ENCODE measurements around the gene CNIH2.
"Not testable (repeated sequence)": the region's sequence is repeated elsewhere in the genome, so short reads cannot be mapped to it uniquely, and the experiment has no call there.

CNIH2 gene

DNA sequence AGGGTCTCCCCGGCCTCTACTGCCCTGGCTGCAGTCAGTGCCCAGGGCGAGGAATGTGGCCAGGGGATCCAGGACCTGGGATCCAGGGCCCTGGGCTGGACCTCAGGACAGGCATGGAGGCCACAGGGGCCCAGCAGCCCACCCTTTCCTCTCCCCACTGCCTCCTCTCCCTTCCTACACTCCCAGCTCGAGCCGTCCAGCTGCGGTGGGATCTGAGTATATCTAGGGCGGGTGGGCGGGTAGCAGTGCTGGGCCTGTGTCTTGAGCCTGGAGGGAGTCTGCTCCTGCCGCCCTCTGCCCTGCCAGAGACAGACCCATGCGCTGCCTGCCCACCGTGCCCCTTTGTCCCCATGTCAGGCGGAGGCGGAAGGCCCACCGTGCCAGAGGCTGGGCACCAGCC is 1.4 kb upstream of the CNIH2 start:
- not testable (repeated sequence) for DNase-seq (ENCODE audit: low read depth, low spot score)

DNA sequence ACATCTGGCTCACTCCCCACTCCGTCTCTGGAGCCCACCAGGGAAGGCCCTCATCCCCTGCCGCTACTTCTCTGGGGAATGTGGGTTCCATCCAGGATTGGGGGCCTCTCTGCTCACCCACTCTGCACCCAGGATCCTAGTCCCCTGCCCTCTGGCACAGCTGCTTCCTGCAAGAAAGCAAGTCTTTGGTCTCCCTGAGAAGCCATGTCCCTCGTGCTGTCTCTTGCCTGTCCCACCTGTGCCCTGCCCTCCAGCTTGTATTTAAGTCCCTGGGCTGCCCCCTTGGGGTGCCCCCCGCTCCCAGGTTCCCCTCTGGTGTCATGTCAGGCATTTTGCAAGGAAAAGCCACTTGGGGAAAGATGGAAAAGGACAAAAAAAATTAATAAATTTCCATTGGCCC is 911 bp upstream of the CNIH2 start:
- DNase-seq (ENCODE audit: low read depth, low spot score) = not testable (repeated sequence)

DNA sequence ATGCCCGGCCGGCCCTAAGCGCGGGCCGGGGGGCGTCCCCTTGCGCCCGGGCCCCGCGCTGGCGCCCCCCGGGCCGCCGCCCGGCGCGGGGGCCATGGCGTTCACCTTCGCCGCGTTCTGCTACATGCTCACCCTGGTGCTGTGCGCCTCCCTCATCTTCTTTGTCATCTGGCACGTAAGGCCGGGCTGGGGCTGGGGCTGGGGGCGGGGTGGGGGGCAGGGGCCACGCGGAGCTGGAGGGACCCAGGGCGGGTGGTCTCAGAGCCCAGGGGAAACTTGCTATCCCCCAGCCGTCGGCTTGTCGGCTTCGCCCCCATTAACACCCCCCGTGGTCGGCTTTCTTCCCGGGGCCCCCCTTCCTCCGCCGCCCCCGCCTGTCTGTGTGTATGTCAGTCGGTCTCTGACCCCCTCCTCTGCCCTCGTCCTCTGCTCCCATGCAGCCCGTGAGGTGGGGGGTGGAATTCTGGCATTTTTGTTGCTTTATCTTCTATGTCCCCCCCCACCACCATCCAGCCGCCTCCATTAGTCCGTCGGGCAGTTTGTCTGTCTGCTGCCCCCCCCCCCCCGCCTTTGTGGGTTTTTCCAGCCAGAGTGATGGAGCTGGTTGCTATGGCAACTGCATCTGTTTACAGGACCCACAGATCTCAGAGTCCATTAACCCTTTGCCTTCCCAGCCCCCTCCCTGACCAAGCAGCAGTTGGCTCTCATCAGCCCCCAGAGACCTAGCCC is 552 bp downstream of the CNIH2 start:
- DNase-seq (ENCODE audit: low read depth, low spot score) = no peak

DNA sequence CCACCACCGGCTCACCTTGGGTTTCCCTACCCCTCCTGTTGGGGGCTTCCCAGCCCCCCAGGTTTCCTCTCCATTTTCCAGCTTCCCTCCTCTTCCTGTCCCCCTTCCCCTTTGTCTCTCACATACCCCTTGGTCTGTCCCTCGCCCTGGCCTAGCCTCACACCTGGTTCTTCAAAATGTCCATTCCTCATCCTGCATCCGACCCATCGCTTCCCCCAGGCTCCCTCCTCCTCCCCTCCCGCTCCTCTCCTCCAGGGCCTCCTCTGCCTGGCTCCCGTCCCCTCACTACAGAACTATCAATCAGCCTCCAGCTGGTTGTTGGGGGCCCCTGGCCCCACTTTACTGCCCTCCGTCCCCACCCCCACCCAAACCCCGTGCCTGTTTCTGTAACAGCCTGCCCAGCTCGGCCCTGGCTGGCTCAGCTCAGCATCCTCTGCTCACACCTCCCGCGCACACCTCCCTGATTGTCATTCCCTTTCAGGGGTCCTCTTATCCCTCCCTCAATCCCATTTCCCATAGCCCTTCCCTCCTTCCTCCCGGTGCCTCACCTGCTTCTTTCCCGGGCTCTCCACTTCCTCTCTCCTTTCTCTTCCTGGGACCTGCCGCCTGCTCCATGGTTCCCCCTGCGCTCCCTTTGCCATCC is 1.2 kb downstream of the CNIH2 start:
- no peak for DNase-seq (ENCODE audit: low read depth, low spot score)

DNA sequence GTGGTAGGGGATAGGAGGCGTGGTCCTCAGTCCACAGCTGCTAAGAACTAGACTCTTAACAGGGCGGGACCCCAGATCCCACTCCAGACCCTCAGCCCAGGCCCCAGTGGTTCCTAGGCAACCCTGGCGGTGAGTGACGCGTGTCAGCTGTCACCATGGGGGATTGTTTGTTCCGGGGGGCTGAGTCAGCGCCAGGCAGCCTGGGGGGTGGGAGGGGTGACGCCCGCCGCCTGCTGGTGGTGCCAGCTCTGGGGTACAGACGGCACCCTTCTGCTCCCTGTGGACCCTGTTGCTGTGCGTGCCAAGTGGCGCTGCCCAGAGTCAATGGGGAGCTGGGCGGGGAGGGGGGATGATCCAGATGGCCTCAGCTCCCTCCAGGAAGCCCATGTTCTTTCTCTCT is 2.5 kb downstream of the CNIH2 start:
- no peak for DNase-seq (ENCODE audit: low read depth, low spot score)

DNA sequence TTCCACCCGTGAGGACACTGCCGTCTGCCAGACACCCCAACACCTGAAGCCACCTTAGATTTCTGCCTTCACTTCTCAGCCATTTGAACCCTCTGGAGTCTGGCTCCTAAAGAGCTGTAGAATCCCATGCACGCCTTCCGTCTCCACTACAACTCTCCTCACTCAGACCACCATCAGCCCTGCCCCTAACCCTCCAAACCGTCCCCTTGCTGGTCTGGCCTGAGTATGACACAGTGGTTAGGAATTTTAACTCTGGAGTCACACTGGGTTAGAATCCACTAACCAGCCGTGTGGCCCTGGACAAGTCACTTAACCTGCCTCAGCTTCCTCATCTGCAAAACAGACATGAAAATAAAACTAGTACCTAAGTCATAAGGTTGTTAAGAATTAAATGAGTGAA is 3.0 kb downstream of the CNIH2 start:
- no peak for DNase-seq (ENCODE audit: low read depth, low spot score)

DNA sequence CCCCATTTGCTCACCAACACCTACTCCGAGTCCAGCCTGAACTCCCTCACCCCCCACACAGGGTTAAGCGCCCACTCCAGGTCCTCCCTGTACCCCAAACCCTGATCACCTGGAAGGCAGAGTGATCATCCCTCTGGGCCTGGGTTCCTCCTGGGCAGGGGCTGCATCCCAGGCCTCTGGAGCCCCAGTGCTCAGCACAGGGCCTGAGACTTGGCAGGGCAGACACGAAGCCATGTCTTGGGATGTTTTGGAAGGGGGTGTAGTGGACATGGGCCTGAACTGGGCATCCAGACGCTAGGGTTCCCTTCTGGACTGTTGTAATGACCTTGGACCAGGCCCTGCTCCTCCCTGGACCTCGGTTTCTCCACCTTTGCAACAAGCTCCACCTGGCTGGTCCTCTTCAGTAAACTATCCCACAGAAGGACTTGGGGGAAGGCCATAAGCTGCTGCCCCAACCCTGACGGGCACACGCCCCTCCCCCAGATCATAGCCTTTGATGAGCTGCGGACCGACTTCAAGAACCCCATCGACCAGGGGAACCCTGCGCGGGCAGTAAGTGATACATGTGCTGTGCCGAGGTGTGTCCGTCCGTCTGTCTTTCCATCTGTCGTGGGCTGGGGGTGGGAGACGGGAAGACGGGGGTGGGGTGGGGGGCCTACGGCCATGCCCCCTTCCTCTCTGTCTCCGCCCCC is 3.9 kb downstream of the CNIH2 start:
- DNase-seq (ENCODE audit: low read depth, low spot score) = no peak

DNA sequence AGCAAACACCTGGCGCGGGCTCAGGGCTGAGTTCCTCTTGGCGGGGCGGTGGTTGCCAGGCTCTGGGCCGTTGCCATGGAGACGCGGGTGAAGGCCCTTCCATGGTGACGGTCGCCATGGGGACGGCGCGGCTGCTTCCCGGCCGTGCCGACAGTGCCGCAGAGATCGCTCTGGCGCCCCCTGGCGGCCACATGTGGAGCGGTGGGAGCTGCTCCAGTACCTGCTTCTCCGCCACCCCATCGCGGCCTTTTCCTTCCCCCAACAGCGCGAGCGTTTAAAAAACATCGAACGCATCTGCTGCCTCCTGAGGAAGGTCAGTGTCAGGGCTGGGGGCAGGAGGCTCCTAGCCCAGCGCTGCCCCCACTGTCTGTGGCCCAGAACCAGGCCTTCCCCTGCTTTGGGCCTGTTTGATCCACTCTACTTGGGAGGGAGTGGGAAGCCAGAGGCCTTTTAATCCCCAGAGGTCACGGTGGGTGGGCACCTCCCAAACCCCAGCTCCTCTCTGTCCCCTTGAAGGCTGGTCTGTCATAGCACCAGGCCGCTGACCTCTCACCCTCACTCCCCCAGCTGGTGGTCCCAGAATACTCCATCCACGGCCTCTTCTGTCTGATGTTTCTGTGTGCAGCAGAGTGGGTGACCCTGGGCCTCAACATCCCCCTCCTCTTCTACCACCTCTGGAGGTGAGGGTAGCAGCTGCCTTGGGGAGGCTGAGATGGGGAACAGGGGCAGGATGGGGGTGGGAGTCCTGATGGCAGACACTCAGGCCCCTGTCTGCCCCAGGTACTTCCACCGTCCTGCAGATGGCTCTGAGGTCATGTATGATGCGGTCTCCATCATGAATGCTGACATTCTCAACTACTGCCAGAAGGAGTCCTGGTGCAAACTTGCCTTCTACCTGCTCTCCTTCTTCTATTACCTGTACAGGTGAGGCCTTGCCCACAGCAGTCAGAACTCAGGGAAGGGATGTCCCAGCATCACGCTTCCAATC is 4.8 kb downstream of the CNIH2 start:
- peak; percentile 86 for DNase-seq (ENCODE audit: low read depth, low spot score)

DNA sequence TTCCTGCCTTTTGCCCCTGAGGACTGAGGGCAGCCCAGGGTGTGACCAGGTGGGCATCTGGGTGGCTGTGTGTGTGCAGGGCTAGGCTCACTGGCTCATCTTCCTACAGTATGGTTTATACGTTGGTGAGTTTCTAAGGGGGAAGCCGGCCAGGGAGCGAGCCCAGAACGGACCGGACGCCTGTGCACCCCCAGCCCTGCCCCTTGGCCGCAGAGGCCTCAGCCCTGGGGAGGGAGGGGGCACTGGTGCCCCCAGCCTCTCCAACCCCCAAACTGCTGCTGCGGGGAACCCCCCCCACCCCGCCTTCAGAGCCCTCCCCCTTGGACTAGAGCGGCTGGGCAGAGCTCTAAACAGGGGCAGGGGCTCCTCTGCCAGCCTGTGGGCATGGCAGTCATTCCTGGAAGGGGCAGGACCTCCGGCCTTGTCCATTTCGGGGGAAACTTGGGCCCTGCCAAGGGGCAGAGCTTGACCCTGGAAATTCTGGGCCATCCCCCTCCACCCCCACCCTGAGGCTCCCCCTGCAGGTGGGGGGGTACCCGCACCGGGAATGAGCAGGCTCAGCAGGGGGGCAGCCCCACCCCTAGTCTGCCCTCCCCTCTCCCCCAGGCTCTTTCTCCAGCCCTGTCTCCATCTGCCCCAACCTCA is 5.6 kb downstream of the CNIH2 start:
- DNase-seq (ENCODE audit: low read depth, low spot score) = no peak

DNA sequence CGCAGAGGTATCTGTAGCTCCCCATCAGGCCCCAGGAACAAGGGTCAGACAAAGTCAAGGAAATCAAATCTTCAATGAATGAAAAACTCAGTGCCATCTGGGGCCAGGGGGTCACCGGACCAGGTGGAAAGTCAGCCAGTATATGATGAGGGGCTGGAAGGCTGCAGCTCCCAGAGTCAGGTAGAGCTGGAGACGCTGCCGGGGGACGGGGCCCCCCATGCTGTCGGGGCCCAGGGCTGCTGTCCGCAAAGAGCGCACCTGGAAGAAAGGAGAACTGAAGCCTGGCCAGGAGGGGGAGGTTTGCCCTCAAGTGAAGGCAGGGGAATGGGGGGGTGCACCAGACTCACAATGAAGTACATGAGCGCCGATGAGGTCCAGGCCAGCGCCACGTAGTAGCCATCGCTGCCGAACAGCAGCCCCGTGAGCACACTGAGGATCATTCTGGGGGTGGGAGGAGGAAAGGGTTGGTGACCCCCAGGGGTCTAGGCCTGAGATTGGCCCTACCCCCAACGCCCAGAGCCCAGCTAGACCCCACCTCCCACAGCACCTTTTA is 6.6 kb downstream of the CNIH2 start:
- no peak for DNase-seq (ENCODE audit: low read depth, low spot score)

DNA sequence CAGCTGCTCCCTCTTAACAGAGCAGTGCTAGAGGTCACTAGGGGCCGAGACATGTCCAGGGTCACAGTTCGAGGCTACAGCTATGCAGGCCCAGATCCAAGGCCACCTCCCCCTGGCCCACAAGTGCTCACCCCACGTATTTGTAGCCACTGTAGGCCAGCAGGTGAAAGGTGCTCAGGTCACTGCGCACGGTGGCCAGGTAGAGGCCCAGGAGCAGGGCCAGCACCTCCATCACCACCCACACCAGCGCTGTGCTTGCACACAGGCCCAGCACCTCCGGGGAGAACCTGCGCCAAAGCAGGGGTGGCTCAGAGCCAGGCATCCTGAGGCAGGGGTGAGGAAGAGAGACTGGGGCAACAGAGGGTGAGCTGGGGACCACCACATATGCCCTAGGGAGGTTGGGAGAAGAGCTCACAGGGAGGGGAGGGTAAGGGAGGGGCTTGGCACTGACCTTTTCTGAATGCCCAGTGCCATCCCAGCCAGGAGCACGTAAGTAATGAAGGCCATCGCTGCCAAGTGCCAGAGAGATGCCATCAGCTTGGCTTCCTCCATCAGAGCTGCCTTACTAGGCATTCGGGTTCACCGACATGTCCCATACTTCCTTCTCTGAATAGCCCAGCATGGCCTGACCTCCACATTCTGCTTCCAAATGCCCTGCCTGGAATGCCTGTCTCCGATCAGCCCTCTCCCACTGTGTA is 7.4 kb downstream of the CNIH2 start:
- no peak for DNase-seq (ENCODE audit: low read depth, low spot score)

DNA sequence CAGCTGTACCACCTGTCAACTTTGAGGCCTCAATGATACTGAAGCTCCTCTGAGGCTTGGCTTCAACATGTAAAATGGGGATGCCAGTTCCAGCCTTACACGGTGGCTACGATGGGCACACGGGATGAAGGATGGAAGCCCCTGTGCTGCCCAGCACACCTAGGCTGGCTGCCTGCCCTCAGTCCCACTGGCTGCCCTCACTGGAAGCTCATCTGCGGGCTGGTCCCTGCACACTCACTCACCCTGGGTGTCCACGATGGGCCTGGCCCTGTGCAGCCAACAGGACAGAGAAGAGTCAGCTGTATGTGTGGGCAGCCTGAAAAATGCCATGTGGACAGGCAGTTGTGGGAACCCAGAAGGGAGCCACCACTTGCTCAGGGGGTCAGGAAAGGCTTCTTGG is 8.7 kb downstream of the CNIH2 start:
- no peak for DNase-seq (ENCODE audit: low read depth, low spot score)

DNA sequence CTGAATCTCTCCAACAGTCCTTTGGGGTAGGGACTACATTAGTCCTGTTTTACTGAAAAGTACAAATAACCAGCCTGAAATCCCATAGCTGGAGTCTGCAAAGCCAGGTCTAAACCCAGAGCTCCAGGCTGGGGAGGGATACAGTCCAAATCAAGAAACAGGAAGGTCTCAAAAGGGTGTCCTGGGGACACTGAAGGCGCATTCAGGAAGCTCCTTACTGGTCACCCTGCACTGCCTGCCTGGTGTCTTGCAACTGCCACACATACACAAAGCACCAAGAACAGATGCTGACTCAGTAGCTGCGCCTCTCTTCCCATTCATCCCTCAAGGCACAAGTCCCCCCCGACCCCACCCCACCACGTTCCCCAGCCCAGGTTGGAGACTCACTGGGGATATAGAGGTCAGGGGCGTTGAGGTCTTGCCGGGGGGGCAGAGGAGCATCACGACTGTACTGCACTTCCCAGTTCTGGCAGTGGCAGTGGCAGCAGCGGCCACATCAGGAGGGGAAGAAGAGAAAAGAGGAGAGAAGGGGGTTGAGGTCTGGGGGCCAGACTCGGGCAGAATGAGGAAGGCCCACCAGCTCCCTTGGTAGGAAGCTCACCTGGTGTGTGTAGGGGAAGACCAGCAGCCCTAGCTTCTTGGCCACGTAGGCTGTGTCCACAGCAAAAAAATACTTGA is 9.4 kb downstream of the CNIH2 start:
- no peak for DNase-seq (ENCODE audit: low read depth, low spot score)

DNA sequence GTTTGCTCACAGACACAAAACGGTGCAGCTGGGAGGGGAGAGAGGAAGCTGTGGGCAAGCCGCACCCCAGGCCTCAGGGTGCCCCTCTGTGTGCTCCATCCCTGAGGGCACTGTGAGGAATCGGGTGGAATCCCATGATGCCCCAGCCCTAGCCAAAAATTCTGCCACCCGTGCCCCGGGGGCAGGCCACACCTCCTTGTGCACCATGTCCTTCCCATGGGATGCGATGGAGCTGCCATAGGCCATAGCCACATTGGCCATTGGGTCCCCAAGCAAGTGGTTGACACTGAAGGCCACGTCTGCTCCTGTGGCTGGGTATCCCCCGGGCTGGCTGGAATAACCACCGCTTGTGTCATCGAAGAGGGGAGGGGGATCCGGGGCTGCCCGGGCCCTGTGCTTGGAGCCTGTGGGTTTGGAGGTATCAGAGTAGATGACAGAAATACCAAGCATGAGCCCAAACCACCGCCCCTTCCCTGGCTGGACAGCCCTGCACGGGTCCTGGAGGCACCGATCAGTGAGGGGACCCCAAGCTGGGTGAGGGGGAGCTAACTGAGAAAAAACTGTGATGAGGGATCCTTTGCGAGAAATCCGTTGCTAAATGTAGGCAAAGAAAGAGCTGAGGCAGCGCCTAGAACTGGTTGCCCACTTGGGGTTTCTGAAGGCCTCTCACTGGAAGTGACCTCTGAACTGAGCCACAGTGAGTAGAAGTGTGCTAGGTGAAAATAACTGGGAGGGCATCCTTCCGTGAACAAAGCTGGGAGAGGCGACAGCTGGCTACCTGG is 10.1 kb downstream of the CNIH2 start:
- no peak for DNase-seq (ENCODE audit: low read depth, low spot score)

DNA sequence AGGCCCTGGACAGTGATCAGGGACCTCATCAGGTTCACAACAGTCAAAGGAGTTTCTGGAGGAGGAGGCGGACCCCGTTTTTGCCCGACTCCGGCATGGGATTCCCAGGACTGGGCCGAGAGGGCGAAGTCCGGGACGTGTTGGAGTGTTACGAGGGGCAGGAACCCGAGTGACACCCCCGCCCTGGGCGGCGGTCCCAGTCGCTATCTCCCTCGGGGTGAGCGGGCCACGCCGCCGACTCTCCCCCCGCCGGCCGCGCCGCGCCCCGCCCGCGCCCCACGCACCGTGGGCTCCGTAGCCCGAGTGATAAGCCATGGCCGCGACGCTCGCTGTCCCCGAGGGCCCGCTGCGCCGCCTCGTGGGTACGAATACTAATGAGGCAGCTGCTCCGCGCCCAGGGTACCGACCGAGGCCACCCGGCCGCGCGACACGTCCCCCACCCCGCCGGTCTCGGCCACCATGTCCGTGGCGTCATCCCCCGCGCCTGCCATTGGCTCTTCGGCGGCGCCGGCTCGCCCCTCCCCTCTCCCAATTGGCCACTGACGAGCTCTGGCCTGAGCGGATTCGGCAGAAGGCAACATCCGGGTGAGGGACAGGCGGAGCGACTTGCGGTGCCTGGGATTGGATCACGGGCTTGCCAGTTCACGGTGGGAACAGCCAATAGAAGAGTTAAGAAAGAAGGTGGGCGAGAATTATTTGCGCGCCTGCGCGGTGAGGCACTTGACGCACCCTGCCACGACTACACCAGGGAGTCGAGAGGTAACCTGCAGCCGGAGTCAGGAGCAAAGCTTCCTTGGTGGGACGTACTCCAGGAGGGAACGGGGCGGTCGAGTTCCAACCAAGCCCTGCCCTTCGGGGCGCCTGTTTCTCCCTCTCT is 10.9 kb downstream of the CNIH2 start, which contains the start of gene YIF1A:
YIF1A (minus strand) TSS at position 473 of the 877 bp plus-strand sequence; CDS start at position 315, 158 bp downstream.
- DNase-seq (ENCODE audit: low read depth, low spot score) = peak; percentile 99

DNA sequence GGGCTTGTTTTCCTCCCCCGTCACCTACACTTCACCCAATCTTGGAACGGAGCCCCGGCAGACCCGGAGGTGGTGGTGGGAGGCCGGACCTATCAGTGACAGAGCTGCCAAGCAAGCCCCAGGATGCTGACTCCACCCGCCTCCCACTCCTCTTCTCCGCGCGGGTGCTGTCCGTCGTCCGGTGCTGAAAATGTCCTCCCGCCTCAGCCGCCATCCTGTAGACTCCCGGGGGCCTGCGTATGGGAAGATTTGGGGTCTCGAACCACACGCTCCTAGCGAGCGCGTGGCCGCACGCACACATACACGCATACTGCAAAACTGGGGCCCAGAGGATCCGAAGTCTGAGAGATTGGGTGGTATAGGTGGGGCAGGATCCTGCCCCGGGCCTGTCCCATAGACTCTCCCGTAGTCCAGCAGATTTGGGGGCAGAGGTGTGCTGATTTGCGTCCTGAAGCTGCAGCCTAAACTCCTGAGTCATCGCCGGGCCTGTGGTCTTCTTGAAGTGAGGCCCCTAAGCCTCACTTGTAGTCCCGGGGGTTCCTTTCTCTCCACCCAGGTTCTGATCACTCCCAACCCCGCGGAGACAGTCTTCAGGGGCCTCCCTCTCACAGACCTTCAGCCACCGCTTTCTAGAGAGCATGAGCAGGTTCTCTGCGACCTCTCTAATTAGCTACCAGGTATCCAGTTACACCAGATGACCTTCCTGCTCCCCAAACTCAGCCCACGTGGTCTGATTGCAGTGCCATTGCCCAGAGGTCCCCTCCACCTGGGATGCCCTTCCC is 11.8 kb downstream of the CNIH2 start:
- DNase-seq (ENCODE audit: low read depth, low spot score) = no peak

DNA sequence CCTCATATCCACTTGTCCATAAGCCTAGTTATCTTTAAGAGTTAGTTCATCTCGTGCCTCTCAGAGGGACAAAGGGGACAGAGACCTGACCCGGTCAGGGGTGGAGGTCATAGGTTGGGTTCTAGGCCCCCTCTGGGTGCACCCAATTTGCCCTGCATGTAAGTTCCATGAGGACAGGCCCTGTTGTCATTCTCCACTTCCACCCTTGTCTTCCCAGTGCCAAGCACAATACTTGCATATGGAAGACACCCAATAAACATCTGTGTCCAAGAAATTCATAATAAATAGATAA is 12.3 kb downstream of the CNIH2 start:
- no peak for DNase-seq (ENCODE audit: low read depth, low spot score)

Data from iPS DF 19.7 (cell line).